Measurements from ENCODE around the gene PGA4.
"Not testable (repeated sequence)": the region's sequence is repeated elsewhere in the genome, so short reads cannot be mapped to it uniquely, and the experiment has no call there.

The PGA4 gene

DNA sequence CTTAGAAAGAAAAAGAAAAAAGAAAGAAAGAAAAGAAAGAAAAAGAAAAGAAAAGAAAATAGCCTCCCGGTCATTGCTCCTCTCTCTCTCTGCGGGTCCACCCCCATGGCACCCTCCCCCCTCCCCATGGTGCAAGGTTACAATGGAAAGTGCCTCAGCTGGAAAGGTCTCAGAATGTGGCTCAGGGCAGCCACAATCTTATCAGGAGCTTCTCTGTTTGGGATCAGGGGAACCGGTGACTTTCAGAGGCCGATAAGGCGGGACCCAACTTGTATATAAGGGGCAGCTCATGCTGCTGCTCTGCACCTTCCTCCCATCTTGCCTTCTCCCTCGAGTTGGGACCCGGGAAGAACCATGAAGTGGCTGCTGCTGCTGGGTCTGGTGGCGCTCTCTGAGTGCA, at the start of gene PGA4:
Gene PGA4 (plus strand): TSS at position 301 of the 400 bp plus-strand sequence. CDS start 54 bp downstream, at position 355.
- FAIRE-seq: not testable (repeated sequence)

DNA sequence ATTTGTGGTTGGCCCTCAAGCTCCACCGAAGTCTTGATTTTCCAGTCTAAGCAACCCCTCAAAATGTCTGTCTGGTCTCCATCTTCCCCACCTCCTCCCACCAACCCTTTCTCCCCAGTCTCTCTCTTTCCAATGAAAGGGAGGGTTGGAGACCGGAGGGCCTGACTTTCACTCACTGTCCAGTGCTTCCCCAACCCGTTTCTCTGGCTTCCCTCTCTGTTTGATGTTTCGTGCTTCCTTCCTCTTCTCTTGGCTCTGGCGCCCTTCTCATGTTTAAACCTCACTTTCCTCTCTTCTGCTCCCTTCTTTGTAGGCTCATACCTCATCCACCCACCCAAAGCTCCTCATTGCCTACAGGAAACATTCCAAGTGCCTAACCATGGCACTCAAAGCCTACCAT, 49.8 kb upstream of the PGA4 start:
- FAIRE-seq: no peak

DNA sequence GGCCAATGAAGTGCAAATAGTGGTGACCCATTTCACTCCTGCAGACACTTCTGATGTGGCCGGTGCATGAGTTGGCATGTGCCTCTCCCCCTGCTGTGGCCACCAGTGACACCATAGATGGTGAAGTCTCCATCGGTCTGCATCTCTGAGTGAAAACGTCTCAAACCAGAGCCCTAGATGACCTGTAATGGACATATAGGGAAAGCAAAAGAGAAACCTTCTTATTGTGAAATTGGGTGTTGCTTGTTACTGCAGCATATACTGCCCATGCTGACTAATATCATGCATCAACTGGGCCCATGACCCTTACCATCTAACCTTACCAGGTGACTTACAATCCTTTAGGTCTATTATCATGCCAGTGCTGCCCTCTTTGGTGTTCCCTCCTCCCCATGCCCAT, 49.3 kb upstream of the PGA4 start:
- no peak for FAIRE-seq

DNA sequence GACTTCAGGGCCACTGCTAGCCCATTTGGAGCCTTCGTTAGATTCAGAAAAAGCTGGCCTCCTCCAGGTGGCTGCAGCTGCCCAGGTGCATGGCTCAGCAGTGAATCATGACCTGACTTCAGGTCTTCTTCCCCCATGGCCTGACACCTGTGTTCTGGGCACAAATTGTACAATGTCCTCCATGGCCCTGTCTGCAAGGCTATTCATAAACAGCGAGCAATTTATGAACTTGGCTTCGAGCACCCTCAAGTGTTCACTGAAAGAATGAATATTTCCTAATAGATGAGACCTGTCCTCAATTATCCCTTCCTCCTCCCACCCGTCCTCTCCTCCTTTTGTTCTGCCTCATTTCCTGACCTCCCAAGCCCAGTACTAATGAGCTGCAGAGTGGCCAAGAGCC, 48.7 kb upstream of the PGA4 start:
- FAIRE-seq: no peak

DNA sequence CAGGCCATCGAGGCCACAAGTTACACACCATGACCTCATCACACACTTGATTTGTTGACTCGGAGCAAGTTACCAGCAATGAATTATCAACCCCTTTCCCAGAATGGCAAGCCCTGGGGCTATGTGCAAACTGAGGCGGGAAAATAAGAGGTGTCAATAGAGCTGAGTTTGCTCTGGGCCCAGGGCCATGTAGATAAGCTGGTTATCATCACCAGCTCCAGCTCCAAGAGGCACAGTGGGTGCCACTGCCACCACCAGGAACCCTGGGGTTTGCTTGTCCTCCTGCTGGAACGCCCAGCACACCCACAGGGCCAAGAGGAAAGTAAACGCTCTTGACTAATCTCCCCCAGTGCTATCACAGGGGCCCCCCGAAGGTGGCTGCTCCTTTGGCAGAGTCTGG, 47.9 kb upstream of the PGA4 start:
- no peak for FAIRE-seq

DNA sequence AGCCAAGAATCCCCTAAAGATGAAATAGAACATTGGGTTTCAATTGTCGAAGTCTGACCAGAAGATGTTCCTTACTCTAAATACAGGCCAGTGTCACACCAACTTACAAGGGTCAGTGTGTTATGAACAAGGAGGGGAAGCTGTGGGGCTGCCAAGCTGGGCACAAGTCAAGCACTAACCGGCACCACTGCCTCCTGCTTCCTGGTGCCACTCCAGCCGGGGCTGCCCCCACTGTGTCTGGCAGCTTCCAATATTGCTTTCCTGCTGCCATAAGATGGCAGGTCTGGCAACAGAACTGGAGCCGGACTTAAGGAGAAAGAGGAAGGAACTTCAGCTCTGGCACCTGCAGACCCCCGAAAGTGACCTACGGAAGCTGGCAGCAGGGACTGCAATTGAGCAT, 47.2 kb upstream of the PGA4 start:
- no peak for FAIRE-seq

DNA sequence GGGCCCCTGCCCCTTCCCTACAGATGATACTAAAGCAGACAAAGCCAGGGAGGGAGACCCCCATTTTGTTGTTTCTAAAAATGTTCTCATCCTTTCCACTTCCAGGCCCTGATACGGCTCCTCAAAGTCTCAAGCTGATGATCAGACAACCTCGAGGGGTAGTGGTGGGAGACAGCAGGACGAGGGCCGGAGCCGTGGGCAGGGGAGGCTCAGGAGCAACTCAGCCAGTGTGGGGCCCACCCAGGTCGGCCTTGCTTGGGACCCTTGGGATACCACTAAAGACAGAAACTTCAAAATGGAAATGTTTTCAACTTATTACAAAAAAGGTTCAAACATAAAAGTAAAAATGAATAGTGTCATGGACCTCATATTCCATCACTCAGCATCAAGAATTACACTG, 45.7 kb upstream of the PGA4 start:
- no peak for FAIRE-seq

DNA sequence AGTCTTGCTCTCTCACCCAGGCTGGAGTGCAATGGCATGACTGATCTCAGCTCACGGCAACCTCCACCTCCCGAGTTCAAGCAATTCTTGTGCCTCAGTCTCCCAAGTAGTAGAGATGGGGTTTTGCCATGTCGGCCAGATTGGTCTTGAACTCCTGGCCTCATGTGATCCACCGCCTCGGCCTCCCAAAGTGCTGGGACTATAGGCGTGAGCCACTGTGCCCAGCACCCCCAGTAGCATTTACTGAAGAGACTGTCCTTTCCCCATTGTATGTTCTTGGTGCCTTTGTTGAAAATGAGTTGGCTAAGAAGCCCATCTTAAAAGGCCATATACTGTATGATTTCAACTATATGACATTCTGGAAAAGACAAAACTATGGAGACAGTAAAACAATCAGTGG, 41.9 kb upstream of the PGA4 start:
- not testable (repeated sequence) for FAIRE-seq

DNA sequence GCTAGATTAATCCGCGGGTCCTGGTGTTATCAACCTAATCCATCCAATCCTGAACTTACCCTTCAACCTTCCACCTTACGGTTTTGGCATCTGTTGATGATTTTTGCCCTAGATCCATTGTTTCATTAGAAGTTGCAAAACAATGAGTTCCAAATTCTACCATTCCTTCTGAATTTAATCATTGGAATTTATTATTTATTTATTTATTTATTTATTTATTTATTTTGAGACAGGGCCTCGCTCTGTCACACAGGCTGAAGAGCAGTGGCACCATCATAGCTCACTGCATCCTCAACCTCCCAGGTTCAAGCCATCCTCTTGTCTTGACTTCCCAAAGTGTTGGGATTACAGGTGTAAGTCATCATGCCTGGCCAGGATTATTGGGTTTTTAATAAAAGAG, 40.7 kb upstream of the PGA4 start:
- no peak for FAIRE-seq

DNA sequence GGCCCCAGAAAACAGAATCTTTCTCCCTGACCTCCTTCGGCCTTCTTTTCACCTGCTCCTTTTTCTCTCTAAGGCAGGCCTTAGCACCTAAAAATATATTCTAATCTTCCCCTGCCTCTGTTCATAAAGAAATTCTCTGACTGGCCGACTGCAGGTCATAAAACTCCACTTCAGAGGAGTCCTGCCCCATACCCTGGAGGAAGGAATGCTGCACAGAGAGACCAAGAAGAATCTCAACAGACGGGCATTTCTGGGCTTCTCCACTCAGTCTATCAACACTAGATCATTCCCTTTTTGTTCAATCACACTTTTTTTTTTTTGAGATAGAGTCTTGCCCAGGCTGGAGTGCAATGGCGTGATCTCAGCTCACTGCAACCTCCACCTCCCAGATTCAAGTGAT, 38.5 kb upstream of the PGA4 start:
- FAIRE-seq: no peak

DNA sequence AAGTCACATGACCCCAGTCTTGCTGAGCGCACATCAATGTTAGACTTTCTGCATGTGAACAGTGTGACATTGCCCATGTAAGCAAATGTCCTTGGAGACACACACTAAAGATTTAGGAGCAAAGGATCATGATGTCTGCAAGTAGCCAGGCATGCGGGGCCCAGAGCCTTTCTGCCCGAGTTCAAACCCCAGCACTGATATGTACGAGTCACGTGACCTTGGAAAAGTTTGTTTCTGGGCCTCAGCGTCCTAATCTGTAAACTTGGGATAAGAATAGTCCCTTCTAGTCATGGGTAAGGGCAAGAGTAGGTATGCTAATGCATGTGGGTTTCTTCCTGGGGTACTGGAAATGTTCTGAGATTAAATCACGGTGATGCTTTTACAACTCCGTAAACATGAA, 35.6 kb upstream of the PGA4 start:
- no peak for FAIRE-seq

DNA sequence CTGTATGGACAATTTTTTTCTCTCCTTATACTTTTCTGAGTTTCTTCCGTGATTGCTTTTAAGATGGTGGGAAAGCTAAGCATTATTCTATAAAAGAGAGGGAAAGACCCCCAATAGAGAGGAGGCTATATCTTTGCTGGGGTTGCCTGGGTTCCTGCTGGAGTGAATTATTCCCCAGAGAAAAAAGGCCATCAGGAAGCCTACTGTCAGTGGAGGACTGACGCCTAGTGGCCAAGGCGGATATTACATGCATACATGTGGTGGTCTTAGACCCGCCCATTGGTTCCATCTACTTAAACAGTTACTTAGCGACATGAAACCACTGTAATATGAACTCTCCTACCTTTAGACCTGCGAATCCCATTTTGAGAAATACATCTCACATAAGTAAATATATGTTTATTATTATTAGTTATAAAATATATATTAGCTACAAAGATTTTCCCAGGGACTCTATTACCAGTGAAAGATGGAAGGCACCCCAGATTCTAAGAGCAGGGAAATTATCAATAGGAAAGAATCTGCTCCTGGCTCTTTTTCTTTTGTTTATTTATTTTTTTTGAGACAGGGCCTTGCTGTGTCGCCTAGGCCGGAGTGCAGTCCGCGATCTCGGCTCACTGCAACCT, 34.5 kb upstream of the PGA4 start:
- FAIRE-seq: no peak

DNA sequence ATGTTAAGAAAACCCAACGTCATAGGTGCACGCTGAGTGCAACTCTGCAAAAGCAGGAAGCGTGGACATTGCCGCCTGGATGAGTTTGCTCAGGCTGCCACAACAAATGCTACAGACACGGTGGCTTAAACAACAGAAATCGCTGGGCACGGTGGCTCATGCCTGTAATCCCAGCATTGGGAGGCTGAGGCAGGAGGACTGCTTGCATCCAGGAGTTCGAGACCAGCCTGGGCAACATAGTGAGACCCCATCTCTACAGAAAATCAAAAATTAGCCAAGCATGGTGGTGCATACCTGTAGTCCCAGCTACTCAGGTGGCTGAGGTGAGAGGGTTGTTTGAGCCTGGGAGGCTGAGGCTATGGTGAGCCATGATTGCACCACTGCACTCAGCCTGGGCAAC, 32.2 kb upstream of the PGA4 start:
- no peak for FAIRE-seq

DNA sequence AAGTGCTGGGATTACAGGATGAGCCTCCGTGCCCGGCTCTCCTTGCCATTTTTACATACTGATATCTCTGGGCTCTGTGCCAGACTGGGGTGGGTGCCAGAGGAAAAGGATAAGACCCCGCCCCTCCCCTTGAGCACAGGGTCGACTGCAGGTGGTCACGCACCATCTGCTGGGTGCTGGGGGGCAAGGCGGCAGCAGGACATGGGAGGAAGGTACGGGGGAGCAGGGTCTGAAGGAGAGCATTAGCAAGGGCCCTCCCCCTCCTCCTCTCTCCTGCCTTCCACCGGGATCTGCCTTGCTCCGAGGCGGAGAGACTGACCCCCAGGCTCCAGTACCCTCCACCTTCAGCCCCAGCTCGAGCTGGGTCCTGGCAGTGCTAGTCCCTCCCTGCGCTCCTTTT, 28.6 kb upstream of the PGA4 start:
- FAIRE-seq: no peak

DNA sequence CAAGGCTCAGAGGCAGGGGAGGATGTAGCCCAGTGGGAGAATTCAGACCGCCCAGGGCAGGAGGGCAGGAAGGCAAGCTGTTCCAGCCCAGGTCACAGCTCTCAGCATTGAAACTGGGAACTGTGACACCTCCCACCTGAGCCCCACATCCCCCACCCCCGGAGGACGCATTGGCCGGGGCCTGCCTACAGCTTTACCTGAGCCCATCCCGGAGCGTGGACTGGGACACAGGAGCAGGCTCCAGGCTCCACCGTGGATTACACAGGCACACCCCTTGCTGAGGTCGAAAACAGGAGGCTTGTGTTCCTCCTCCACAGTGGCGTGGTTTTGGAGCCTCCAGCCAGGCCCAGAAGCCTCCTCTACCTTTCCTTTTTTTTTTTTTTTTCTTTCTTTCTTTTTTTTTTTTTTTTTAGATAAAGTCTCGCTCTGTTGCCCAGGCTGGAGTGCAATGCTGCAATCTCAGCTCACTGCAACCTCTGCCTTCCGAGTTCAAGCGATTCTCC, 27.9 kb upstream of the PGA4 start:
- no peak for FAIRE-seq

DNA sequence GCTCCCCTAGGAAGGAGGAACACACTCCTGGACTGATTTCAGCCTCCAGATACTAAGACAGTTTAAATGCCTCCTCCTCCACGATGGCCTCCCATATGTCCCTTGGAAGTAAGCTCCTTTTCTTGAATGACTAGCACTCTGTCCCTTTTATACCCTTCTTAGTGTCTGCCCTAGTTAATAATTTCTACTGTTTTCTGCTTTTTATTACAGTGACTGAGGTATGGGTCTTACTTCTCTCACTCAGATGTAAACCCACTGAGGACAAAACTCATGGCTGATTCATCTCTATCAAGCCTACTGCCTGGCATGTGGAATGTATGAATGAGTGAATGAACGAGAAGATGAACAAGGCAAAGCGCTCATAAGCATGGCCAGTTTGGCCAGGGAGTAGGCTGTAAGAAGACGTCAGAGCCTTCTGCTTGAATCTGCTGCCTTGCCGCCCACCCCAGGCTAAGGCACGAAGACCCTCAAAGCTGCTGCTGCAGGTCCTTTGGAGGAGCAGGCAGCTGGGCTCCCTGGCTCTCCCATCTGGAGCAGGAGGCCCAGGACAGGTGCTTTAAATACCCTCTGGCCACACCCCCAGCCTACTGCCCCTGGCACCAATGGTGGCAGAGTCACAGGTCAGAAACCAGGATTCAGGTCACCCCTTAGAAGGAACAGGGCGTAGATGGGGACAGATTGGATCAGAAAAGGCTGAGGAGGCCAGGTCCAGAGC, 27.0 kb upstream of the PGA4 start:
- FAIRE-seq: no peak

DNA sequence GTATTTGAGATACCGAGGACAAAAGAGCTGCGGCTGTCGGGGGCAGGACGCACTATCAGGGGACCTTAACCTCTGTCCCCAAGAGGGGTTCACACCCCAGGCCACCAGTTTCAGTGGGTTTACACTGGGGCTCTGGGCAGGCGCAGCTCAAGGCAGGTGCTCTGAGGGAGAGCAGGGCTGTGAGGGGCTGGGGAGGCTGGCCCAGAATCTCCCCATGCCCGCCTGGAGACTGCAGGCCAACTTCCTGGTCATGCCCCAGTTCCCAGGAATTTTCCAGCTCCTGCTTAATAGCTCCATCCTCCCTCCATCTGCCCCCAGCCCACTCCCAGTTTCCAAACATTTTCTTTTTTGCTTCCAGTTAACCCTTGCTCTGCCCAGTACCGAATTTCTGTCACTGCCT, 26.4 kb upstream of the PGA4 start:
- FAIRE-seq: no peak

DNA sequence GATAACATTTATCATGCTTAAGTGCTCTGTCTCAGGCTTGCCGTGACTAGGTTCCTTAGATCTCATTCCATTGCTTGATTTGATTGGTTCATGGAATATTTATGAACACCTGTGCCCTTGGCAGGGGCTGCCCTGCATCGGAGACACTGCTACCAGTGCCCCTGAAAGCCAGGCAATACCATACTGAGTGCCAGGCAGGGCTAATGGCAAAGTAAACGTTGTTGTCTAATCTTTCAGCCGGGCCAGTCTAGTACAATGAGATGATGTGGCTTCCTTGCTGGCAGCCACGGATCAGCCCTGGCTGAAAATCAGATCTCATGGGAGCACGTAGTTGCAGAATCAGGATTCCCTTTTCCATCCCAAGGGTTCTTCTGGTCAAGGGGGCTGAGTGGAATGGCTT, 23.8 kb upstream of the PGA4 start:
- FAIRE-seq: no peak

DNA sequence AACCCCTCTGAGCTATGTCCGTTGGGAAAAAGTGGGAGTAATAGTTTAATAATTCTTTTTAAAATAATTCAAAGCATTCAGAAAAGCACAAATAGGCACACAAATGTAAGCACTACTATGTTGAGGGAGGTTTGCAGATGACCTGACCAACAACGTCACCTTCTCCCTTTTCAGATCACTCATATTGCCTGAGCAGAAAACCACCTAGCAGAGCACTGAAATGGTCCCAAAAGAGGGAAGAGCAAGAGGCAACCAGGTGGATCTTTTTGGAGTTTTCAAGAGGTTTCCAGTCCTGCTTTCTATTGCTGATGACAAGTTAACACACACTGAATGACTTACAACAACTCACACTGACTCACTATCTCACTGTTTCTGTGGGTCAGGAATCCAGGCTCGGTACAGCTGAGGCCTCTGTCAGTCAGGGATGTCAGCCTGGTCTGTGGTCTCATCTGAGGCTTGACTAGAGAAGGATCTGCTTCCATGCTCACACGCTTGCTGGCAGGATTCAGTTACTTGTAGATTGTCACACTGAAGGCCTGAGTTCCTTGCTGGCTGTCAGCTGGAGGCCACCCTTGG, 23.1 kb upstream of the PGA4 start:
- no peak for FAIRE-seq

DNA sequence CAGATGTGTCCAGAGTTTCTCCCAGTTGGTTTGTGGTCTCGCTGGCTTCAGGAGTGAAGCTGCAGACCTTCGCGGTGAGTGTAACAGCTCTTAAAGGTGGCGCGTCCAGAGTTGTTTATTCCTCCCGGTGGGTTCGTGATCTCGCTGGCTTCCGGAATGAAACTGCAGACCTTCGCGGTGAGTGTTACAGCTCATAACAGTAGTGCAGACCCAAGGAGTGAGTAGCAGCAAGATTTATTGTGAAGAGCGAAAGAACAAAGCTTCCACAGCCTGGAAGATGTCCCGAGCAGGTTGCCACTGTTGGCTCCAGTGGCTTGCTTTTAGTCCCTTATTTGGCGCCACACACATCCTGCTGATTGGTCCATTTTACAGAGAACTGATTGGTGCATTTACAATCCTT, 20.7 kb upstream of the PGA4 start:
- no peak for FAIRE-seq

DNA sequence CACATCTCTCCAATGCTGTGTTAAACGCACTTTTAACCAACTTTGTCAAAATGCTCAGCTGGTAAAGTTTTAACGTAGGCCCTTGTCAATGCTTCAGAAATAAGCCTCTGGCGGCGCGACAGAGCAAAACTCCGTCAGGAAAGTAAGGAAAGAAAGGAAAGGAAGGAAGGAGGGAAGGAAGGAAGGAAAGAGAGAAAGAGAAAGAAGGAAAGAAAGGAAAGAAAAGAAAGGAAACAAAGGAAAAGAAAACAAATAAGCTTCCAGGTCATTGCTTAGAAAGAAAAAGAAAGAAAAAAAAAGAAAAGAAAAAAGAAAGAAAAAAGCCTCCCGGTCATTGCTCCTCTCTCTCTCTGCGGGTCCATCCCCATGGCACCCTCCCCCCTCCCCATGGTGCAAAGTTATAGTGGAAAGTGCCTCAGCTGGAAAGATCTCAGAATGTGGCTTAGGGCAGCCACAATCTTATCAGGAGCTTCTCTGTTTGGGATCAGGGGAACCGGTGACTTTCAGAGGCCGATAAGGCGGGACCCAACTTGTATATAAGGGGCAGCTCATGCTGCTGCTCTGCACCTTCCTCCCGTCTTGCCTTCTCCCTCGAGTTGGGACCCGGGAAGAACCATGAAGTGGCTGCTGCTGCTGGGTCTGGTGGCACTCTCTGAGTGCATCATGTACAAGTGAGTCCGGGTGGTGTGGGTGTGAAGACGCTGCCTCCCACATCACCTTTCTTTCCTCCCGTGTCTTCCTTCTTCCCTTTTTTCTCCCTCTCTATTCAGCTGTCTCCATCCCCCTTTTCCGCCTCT, 19.0 kb upstream of the PGA4 start, which contains the start of gene PGA3:
Gene PGA3 (plus strand): TSS at position 566 of the 797 bp plus-strand sequence. CDS start 50 bp downstream, at position 616.
- FAIRE-seq: not testable (repeated sequence)

DNA sequence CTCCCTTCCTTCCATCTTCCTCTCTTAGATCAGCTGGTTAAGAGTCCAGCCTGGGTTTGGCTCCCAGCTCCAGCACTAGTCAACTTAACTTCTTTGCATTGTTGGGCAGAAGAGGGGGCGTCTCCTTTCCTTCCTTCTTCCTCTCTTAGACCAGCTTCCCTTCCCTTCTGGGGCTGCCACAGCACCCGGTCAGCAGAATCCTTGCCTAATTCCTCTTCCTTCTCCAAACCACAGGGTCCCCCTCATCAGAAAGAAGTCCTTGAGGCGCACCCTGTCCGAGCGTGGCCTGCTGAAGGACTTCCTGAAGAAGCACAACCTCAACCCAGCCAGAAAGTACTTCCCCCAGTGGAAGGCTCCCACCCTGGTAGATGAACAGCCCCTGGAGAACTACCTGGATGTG, 18.3 kb upstream of the PGA4 start:
- FAIRE-seq: not testable (repeated sequence)

DNA sequence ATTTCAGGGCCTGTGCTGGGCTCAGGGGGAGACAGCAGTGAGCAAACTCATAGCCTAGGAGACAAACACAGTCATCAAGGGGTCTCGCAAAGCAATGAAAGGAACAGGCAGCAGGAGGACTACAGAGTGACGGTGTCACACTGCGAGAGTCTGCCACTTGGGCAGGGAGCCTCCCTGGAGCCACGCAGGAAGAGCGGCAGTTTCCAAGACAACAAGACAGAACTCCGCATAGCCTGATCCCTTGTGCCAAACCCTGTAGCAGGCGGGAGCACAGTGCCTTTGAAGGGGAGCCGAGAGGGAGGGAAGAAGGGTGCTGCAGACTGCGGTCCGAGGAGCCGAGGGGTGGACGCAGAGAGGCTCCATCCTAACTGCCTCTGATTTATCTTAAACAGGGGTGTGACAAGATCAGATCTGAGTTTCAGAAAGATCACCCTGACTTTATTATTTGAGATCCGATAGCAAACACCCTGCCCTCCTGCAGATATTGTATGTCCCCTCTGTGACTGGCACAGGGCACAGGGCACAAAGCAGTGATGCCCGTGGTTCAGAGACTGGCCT, 17.6 kb upstream of the PGA4 start:
- FAIRE-seq: not testable (repeated sequence)
